H1 (cell line): ENCODE data around the gene SPAG4. TPM values are rescaled to one million over a fixed set of nuclear protein-coding genes. Genes with fewer than 3 reads are reported as not detected.

ENCODE experiments used
- CTCF ChIA-PET: fragments of 300-600 bp; sonication (Branson Sonifier 250); formaldehyde crosslinking; loops from one replicate; lab custom pipeline; 2021; ENCODE audit not compliant: partially characterized antibody; lab: Charles Lee
- POLR2A ChIA-PET: fragments of 300-600 bp; sonication (Branson Sonifier 250); formaldehyde crosslinking; loops from one replicate; lab custom pipeline; 2021; ENCODE audit warnings: inconsistent platforms; ENCODE audit not compliant: partially characterized antibody; lab: Charles Lee
- DNase-seq, 2 experiments: peaks; one replicate each; pipeline versions ENCODE4 v3.0.0 to v3.0.0-alpha.2; 2010 to 2022; ENCODE audit warnings: low spot score in 2 of 2, low read depth in 1 of 2, mixed read lengths in 1 of 2
- FAIRE-seq: peaks from 2 replicates; lab custom pipeline; 2011; peaks lifted over from hg19 to GRCh38; lab: Jason Lieb, UNC
- H2AFZ ChIP-seq: 2 replicates; pipeline ENCODE4 v1.8.1; 2012; ENCODE audit warnings: low read length, inconsistent platforms
- H2AK5ac ChIP-seq: 2 replicates; pipeline ENCODE4 v1.6.1; 2013; ENCODE audit warnings: low read depth, low read length
- H2BK120ac ChIP-seq: replicated peaks from 2 replicates; pipeline ENCODE3; 2013; ENCODE audit warnings: low read depth, low read length, inconsistent platforms
- H2BK12ac ChIP-seq: 2 replicates; pipeline ENCODE4 v1.6.1; 2013; ENCODE audit warnings: low read depth, low read length
- H2BK15ac ChIP-seq: 2 replicates; pipeline ENCODE4 v1.6.1; 2013; ENCODE audit warnings: low read length
- H2BK20ac ChIP-seq: 2 replicates; pipeline ENCODE4 v1.6.1; 2013; ENCODE audit warnings: low read length
- H2BK5ac ChIP-seq: 2 replicates; pipeline ENCODE4 v1.6.1; 2013; ENCODE audit warnings: low read depth, low read length
- H3K14ac ChIP-seq: 2 replicates; pipeline ENCODE4 v1.6.1; 2013; ENCODE audit warnings: inconsistent platforms; ENCODE audit not compliant: insufficient read length
- H3K18ac ChIP-seq: 2 replicates; pipeline ENCODE4 v1.6.1; 2013; ENCODE audit warnings: low read length; ENCODE audit errors: extremely low read depth
- H3K23ac ChIP-seq: 2 replicates; pipeline ENCODE4 v1.6.1; 2013; ENCODE audit warnings: inconsistent platforms; ENCODE audit not compliant: insufficient read length
- H3K23me2 ChIP-seq: 2 replicates; pipeline ENCODE4 v1.6.1; 2013; ENCODE audit warnings: low read depth, low read length
- H3K27ac ChIP-seq: 2 replicates; pipeline ENCODE4 v1.6.1; 2011; ENCODE audit warnings: low read depth, low read length, inconsistent platforms
- H3K27me3 ChIP-seq, 4 experiments: replicated peaks in 1 of 4; 1 replicate in 1 of 4; 2 replicates in 3 of 4; pipeline versions ENCODE4 v1.6.1 to v1.8.1; 2011 to 2013; ENCODE audit warnings: low read length in 3 of 4, mild to moderate bottlenecking in 3 of 4, inconsistent platforms in 2 of 4, mixed read lengths in 2 of 4, moderate library complexity in 1 of 4; ENCODE audit not compliant: control insufficient read depth in 3 of 4, insufficient read depth in 3 of 4; ENCODE audit errors: extremely low read depth in 1 of 4
- H3K36me3 ChIP-seq, 4 experiments: 2 replicates each; pipeline versions ENCODE4 v1.6.1 to v1.8.1; 2011 to 2013; ENCODE audit warnings: mild to moderate bottlenecking in 4 of 4, low read length in 3 of 4, moderate library complexity in 2 of 4, control low read depth in 1 of 4, inconsistent platforms in 1 of 4; ENCODE audit not compliant: insufficient read depth in 4 of 4, control insufficient read depth in 2 of 4
- H3K4ac ChIP-seq: replicated peaks from 2 replicates; pipeline ENCODE3; 2013; ENCODE audit warnings: low read length, low read depth, mixed read lengths, inconsistent platforms; ENCODE audit not compliant: insufficient read length
- H3K4me1 ChIP-seq, 4 experiments: replicated peaks in 1 of 4; 1 replicate in 1 of 4; 2 replicates in 3 of 4; pipeline versions ENCODE4 v1.6.1 to v1.8.1; 2011 to 2013; ENCODE audit warnings: low read length in 3 of 4, inconsistent platforms in 2 of 4, mixed read lengths in 1 of 4; ENCODE audit not compliant: insufficient read depth in 4 of 4, control insufficient read depth in 3 of 4
- H3K4me2 ChIP-seq, 2 experiments: 2 replicates each; pipeline versions ENCODE4 v1.6.1 to v1.8.1; 2011 to 2013; ENCODE audit warnings: low read depth in 2 of 2, low read length in 2 of 2, control low read depth in 1 of 2, inconsistent platforms in 1 of 2, mild to moderate bottlenecking in 1 of 2; ENCODE audit not compliant: insufficient read depth in 1 of 2
- H3K4me3 ChIP-seq, 4 experiments: fragments of 200-600, 300-600 bp in 1 of 4; sonication (generic), shearing (Covaris generic), sonication (Bioruptor Twin) in 1 of 4; 2 replicates each; pipeline versions ENCODE4 v1.5.1 to v1.8.1; 2011 to 2016; ENCODE audit warnings: low read length in 4 of 4, low read depth in 3 of 4, control low read depth in 2 of 4, inconsistent platforms in 2 of 4, mild to moderate bottlenecking in 2 of 4, mixed read lengths in 1 of 4, moderate library complexity in 1 of 4; ENCODE audit not compliant: insufficient read depth in 2 of 4; ENCODE audit errors: extremely low read depth in 1 of 4
- H3K56ac ChIP-seq: replicated peaks from 2 replicates; pipeline ENCODE3; 2013; ENCODE audit warnings: low read depth, mild to moderate bottlenecking, mixed read lengths, low read length, inconsistent platforms; ENCODE audit not compliant: insufficient read length
- H3K79me1 ChIP-seq: 2 replicates; pipeline ENCODE4 v1.6.1; 2013; ENCODE audit warnings: low read depth, low read length, control low read depth
- H3K79me2 ChIP-seq, 2 experiments: 2 replicates each; pipeline versions ENCODE4 v1.6.1 to v1.8.1; 2012 to 2013; ENCODE audit warnings: low read length in 2 of 2, mild to moderate bottlenecking in 2 of 2, inconsistent platforms in 1 of 2; ENCODE audit not compliant: insufficient read depth in 2 of 2, control insufficient read depth in 1 of 2
- H3K9ac ChIP-seq, 4 experiments: replicated peaks in 1 of 4; 1 replicate in 1 of 4; 2 replicates in 3 of 4; pipeline versions ENCODE4 v1.6.1 to v1.8.1; 2011 to 2013; ENCODE audit warnings: low read depth in 3 of 4, low read length in 3 of 4, control low read depth in 2 of 4, mild to moderate bottlenecking in 2 of 4, moderate library complexity in 2 of 4, inconsistent platforms in 1 of 4; ENCODE audit errors: extremely low read depth in 1 of 4
- H3K9me3 ChIP-seq, 2 experiments: 2 replicates each; pipeline versions ENCODE4 v1.6.1 to v1.8.1; 2012 to 2013; ENCODE audit warnings: mild to moderate bottlenecking in 2 of 2, moderate library complexity in 2 of 2, control low read depth in 1 of 2, inconsistent platforms in 1 of 2, low read depth in 1 of 2, low read length in 1 of 2, mixed read lengths in 1 of 2; ENCODE audit not compliant: insufficient read depth in 2 of 2
- H4K20me1 ChIP-seq, 2 experiments: replicated peaks in 1 of 2; 2 replicates each; pipeline versions ENCODE3 to v1.8.1; 2011 to 2013; ENCODE audit warnings: inconsistent platforms in 2 of 2, low read length in 2 of 2, mild to moderate bottlenecking in 1 of 2; ENCODE audit not compliant: insufficient read depth in 2 of 2, control insufficient read depth in 1 of 2
- H4K5ac ChIP-seq: 2 replicates; pipeline ENCODE4 v1.6.1; 2013; ENCODE audit warnings: low read length, low read depth, mixed read lengths, inconsistent platforms; ENCODE audit not compliant: insufficient read length
- H4K8ac ChIP-seq: 2 replicates; pipeline ENCODE4 v1.8.0; 2013; ENCODE audit warnings: mild to moderate bottlenecking, moderate library complexity, low read length, inconsistent platforms; ENCODE audit not compliant: insufficient read depth; ENCODE audit errors: extremely low read depth
- H4K91ac ChIP-seq: replicated peaks from 2 replicates; pipeline ENCODE3; 2013; ENCODE audit warnings: low read length, mixed read lengths, inconsistent platforms; ENCODE audit not compliant: insufficient read length
- ASH2L ChIP-seq: fragments of 200-600, 300-600 bp; sonication (generic); IDR thresholded peaks from one replicate; pipeline ENCODE4 v1.7.1; 2017; ENCODE audit warnings: low read length
- CBX5 ChIP-seq: fragments of 300-800, 300-1000 bp; sonication (generic); IDR thresholded peaks from 2 replicates; pipeline ENCODE4 v1.7.1; 2016; ENCODE audit warnings: antibody characterized with exemption, low read length, low read depth
- KDM1A ChIP-seq: fragments of 200-600, 300-600 bp; sonication (generic); IDR thresholded peaks from 2 replicates; pipeline ENCODE4 v1.7.1; 2016; ENCODE audit warnings: mild to moderate bottlenecking, low read length, borderline replicate concordance
- NRF1 ChIP-seq: IDR thresholded peaks from 2 replicates; pipeline ENCODE4 v1.6.1; 2011; ENCODE audit warnings: mild to moderate bottlenecking, low read depth, low read length, improper control_type of control experiment
- SAP30 ChIP-seq: fragments of 300-600 bp; sonication (generic); IDR thresholded peaks from 2 replicates; pipeline ENCODE4 v1.7.1; 2012; ENCODE audit warnings: low read length, moderate library complexity, mild to moderate bottlenecking, inconsistent platforms; ENCODE audit not compliant: insufficient read depth, insufficient replicate concordance
- SP2 ChIP-seq: IDR thresholded peaks from 2 replicates; pipeline ENCODE4 v1.6.1; 2012; ENCODE audit warnings: mild to moderate bottlenecking, low read length, inconsistent platforms
- SUZ12 ChIP-seq: fragments of 200-600 bp; sonication (generic); IDR thresholded peaks from 2 replicates; pipeline ENCODE4 v1.6.1; 2012; ENCODE audit warnings: mild to moderate bottlenecking, inconsistent platforms, low read length, moderate library complexity, mixed read lengths
- TEAD4 ChIP-seq: IDR thresholded peaks from 2 replicates; pipeline ENCODE4 v1.6.1; 2012; ENCODE audit warnings: low read depth, low read length, inconsistent platforms, mixed read lengths
- WGBS, 2 experiments: shearing (Covaris generic) in 1 of 2; methylation state at CpG; one replicate each; pipeline versions ENCODE4 v1.1.6 to v1.1.7; 2013 to 2015; ENCODE audit warnings: low lambda C conversion rate in 2 of 2, mixed read lengths in 2 of 2, inconsistent platforms in 1 of 2, low coverage in 1 of 2, missing lambda C conversion rate in 1 of 2; ENCODE audit not compliant: insufficient replicate concordance in 2 of 2, insufficient coverage in 1 of 2, insufficient read length in 1 of 2; ENCODE audit errors: extremely low coverage in 1 of 2, missing lambda C conversion rate in 1 of 2; 5-methylcytosine and 5-hydroxymethylcytosine counted together
- polyA plus RNA-seq, 7 experiments: library from polyadenylated mRNA; depleted of rRNA in 3 of 7; stranded (reverse) in 5 of 7; unstranded in 2 of 7; fragments of >200 nt in 5 of 7; fragments of 200-250 nt in 2 of 7; gene quantifications; 1 replicate in 5 of 7; 2 replicates in 1 of 7; 4 replicates in 1 of 7; pipeline versions ENCODE4 v1.2.1 to v1.2.3, GENCODE V29; 2011 to 2013; ENCODE audit warnings: missing spikeins in 2 of 7, mixed read lengths in 2 of 7
- total RNA-seq: library from RNA; stranded (reverse); fragmentation: NEBNext Ultra II Directional; extraction: Animal tissue kit (Norgen Biotek cat#: 25700); gene quantifications from 2 replicates; pipeline ENCODE4 v1.2.1, GENCODE V29; 2021
- TF ChIP-seq, protein P1 (sequence below): IDR thresholded peaks from 2 replicates; pipeline ENCODE4 v1.6.1; 2012; ENCODE audit warnings: inconsistent platforms
- TF ChIP-seq, protein P2 (sequence below): IDR thresholded peaks from 2 replicates; pipeline ENCODE4 v1.6.1; 2012; ENCODE audit warnings: inconsistent platforms
- TF ChIP-seq, protein P3 (sequence below): IDR thresholded peaks from 2 replicates; pipeline ENCODE4 v1.6.1; 2011; ENCODE audit warnings: low read length, improper control_type of control experiment

SPAG4 gene
- total and polyA plus RNA-seq, 2 of the 8 experiments (the other 6 are each of a cell fraction or from before 2014, with no cell fraction given) = 2.4 to 6.0 TPM

DNA sequence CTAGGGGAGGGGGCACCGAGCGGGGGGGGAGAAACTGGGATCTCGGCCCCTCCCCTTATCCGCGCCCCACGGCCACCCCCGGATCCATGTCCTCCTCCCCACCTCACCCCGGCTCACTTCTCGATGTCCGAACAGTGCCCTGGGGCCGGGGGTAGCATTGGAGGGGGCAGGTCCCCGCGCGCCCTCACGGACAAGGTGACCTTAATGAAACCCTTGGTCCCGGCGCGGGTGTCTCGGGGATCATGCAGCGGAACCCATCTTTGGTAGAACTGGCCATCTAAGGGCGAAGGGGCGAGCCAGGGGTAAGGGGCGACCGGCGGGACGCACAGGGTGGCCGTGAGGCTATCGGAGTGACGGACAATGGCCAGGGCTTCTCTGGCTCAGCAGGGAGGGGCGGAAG is 13.6 kb upstream of the SPAG4 start:
- 67% methylated on average over 21 of the region's 30 CpGs; no CpG with 5 or more reads in 1 of the 2 experiments for WGBS, 2 experiments
- Histone ChIP-seq H2BK20ac (no peak overlapping the region), H4K5ac (no peak overlapping the region)
- no peak for TF ChIP-seq SP2
- TF ChIP-seq TEAD4 = no peak
- TF ChIP-seq CBX5 = no peak
- TF ChIP-seq ASH2L = no peak
- TF ChIP-seq, protein P1, sequence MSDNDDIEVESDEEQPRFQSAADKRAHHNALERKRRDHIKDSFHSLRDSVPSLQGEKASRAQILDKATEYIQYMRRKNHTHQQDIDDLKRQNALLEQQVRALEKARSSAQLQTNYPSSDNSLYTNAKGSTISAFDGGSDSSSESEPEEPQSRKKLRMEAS = no peak
- TF ChIP-seq SUZ12 = no peak
- no peak for TF ChIP-seq NRF1
- TF ChIP-seq, protein P2, sequence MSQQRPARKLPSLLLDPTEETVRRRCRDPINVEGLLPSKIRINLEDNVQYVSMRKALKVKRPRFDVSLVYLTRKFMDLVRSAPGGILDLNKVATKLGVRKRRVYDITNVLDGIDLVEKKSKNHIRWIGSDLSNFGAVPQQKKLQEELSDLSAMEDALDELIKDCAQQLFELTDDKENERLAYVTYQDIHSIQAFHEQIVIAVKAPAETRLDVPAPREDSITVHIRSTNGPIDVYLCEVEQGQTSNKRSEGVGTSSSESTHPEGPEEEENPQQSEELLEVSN = no peak
- TF ChIP-seq SAP30 = no peak
- TF ChIP-seq, protein P3, sequence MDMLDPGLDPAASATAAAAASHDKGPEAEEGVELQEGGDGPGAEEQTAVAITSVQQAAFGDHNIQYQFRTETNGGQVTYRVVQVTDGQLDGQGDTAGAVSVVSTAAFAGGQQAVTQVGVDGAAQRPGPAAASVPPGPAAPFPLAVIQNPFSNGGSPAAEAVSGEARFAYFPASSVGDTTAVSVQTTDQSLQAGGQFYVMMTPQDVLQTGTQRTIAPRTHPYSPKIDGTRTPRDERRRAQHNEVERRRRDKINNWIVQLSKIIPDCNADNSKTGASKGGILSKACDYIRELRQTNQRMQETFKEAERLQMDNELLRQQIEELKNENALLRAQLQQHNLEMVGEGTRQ = no peak
- no peak for TF ChIP-seq KDM1A

More for the DNA sequence above, 13.6 kb upstream of the SPAG4 start:
- no peak overlapping the region for H2BK5ac ChIP-seq
- no peak overlapping the region for H3K18ac ChIP-seq
- ChIA-PET CTCF (interaction anchor here (1.4 to 8.3 kb wide), 6 partner anchors 8 to 98 kb away, joined by 3 to 121 read pairs (median 14); partner anchors contain the start of gene SPAG4), POLR2A (interaction anchor here (0.6 to 2.1 kb wide), 5 partner anchors 14 to 147 kb away, joined by 3 to 13 read pairs (median 4); partner anchors contain the start of genes ERGIC3 and SPAG4)
- H3K9me3 ChIP-seq = no peaks in the 10 kb centered on the region
- H3K14ac ChIP-seq = no peak overlapping the region
- no peak overlapping the region for H2AFZ ChIP-seq
- H3K27me3 ChIP-seq = peaks cover 6 to 46% (median 34%) of the 10 kb centered on the region in 4 experiments
- peaks cover 0 to 14% (median 7%) of the 10 kb centered on the region in 4 experiments; a peak in 4 of 7 replicates for H3K4me1 ChIP-seq
- no peak overlapping the region for H3K56ac ChIP-seq
- H3K79me1 ChIP-seq = no peaks in the 10 kb centered on the region
- peaks cover 11% of the 10 kb centered on the region; the same call in 1 of the 2 replicates for H3K23me2 ChIP-seq
- peak overlapping the region; percentile 28 to 66 (median 46) for H3K4me3 ChIP-seq
- no peaks in the 10 kb centered on the region for H3K36me3 ChIP-seq
- no peak for FAIRE-seq
- H2BK120ac ChIP-seq = no peak overlapping the region
- no peak overlapping the region for H3K27ac ChIP-seq
- H3K4ac ChIP-seq = no peak overlapping the region
- 0 out of 2 replicates have a peak overlapping the region, but pooled peaks have one; percentile 17 for H2BK12ac ChIP-seq
- peaks cover 0 to 2% of the 10 kb centered on the region in 2 experiments for H4K20me1 ChIP-seq
- H4K91ac ChIP-seq = no peak overlapping the region
- peak in 1 of 2 experiments; percentile 63 for DNase-seq
- peak overlapping the region in 1 of 4 experiments; percentile 18; a peak in 2 of 7 replicates for H3K9ac ChIP-seq
- H3K79me2 ChIP-seq = no peaks in the 10 kb centered on the region
- no peak overlapping the region for H4K8ac ChIP-seq
- H2BK15ac ChIP-seq = no peak overlapping the region
- H3K4me2 ChIP-seq = peak overlapping the region; percentile 75 to 82
- no peak overlapping the region for H2AK5ac ChIP-seq
- H3K23ac ChIP-seq = no peak overlapping the region
